GM23338 (cell line): Measurements from ENCODE around the gene XAB2. TPM values are rescaled to one million over a fixed set of nuclear protein-coding genes. Genes with fewer than 3 reads are reported as not detected.

Source experiments
- ATAC-seq: fragments of 200-7000 bp; cut with Tn5 transposase; 3 replicates; pipeline ENCODE4 v1.9.1; 2020
- DNase-seq: peaks from one replicate; pipeline ENCODE4 v3.0.0-alpha.2; 2015; ENCODE audit warnings: low spot score
- H2AFZ ChIP-seq: fragments of 200-600 bp; sonication (generic); 2 replicates; pipeline ENCODE4 v1.8.0; 2016; ENCODE audit warnings: antibody characterized with exemption, mild to moderate bottlenecking, moderate library complexity
- H3F3A ChIP-seq: fragments of 200-600 bp; sonication (generic); replicated peaks from 2 replicates; pipeline ENCODE4 v1.8.0; 2017; ENCODE audit warnings: antibody characterized with exemption, mixed run types, low read depth
- H3K27ac ChIP-seq: fragments of 200-600 bp; sonication (generic); 2 replicates; pipeline ENCODE4 v1.6.1; 2016; ENCODE audit warnings: low read depth
- H3K27me3 ChIP-seq: fragments of 200-600 bp; sonication (generic); 2 replicates; pipeline ENCODE4 v1.8.0; 2016; ENCODE audit warnings: mild to moderate bottlenecking, mixed run types, moderate library complexity; ENCODE audit not compliant: insufficient read depth
- H3K36me3 ChIP-seq: fragments of 200-600 bp; sonication (generic); 2 replicates; pipeline ENCODE4 v1.8.0; 2016; ENCODE audit warnings: mild to moderate bottlenecking; ENCODE audit not compliant: insufficient read depth
- H3K4me1 ChIP-seq: fragments of 200-600 bp; sonication (generic); 2 replicates; pipeline ENCODE4 v1.8.0; 2016; ENCODE audit warnings: mild to moderate bottlenecking, moderate library complexity; ENCODE audit not compliant: insufficient read depth
- H3K4me2 ChIP-seq: fragments of 200-600 bp; sonication (generic); 2 replicates; pipeline ENCODE4 v1.7.1; 2017; ENCODE audit warnings: mixed run types
- H3K4me3 ChIP-seq: fragments of 200-600 bp; sonication (generic); 2 replicates; pipeline ENCODE4 v1.6.1; 2016; ENCODE audit warnings: mixed run types
- H3K79me2 ChIP-seq: fragments of 200-600 bp; sonication (generic); replicated peaks from 2 replicates; pipeline ENCODE4 v1.8.0; 2017; ENCODE audit warnings: mild to moderate bottlenecking; ENCODE audit not compliant: insufficient read depth
- H3K9me2 ChIP-seq: fragments of 200-600 bp; sonication (generic); 2 replicates; pipeline ENCODE4 v1.8.0; 2017; ENCODE audit not compliant: insufficient read depth
- H4K20me1 ChIP-seq: fragments of 200-600 bp; sonication (generic); replicated peaks from 2 replicates; pipeline ENCODE4 v1.8.0; 2017; ENCODE audit warnings: mild to moderate bottlenecking; ENCODE audit not compliant: insufficient read depth
- H3K27ac Mint-ChIP-seq: 2 replicates; pipeline ENCODE4 v1.8.0; 2020; ENCODE audit warnings: inconsistent platforms, mild to moderate bottlenecking, moderate library complexity, mixed read lengths
- H3K27me3 Mint-ChIP-seq: 3 replicates; pipeline ENCODE4 v1.8.0; 2022; ENCODE audit warnings: low read depth, mild to moderate bottlenecking, moderate library complexity, mixed read lengths, inconsistent platforms; ENCODE audit not compliant: insufficient read depth, poor library complexity
- H3K36me3 Mint-ChIP-seq: 3 replicates; pipeline ENCODE4 v1.8.0; 2021; ENCODE audit warnings: low read depth, mild to moderate bottlenecking, inconsistent platforms, moderate library complexity, mixed read lengths
- H3K4me1 Mint-ChIP-seq: 3 replicates; pipeline ENCODE4 v1.8.0; 2020; ENCODE audit warnings: mild to moderate bottlenecking, inconsistent platforms, mixed read lengths
- H3K4me3 Mint-ChIP-seq: 3 replicates; pipeline ENCODE4 v1.8.0; 2021; ENCODE audit warnings: moderate library complexity, mild to moderate bottlenecking, inconsistent platforms, mixed read lengths
- H3K9me3 Mint-ChIP-seq: 3 replicates; pipeline ENCODE4 v1.8.0; 2020; ENCODE audit warnings: moderate library complexity, mild to moderate bottlenecking, inconsistent platforms, mixed read lengths
- CREB1 ChIP-seq: fragments of 250-450 bp; sonication (Bioruptor Pico); IDR thresholded peaks from 2 replicates; pipeline ENCODE4 v1.5.0; 2020; ENCODE audit warnings: low read depth, mild to moderate bottlenecking, moderate library complexity
- EZH2 ChIP-seq: fragments of 200-600 bp; sonication (generic); IDR thresholded peaks from one replicate; pipeline ENCODE4 v1.8.0; 2017; ENCODE audit warnings: antibody characterized with exemption, mild to moderate bottlenecking, low read depth; ENCODE audit not compliant: unreplicated experiment
- EZH2phosphoT487 ChIP-seq: fragments of 200-600 bp; sonication (generic); IDR thresholded peaks from one replicate; pipeline ENCODE4 v1.8.1; 2018; ENCODE audit warnings: antibody characterized with exemption; ENCODE audit not compliant: unreplicated experiment
- JUNB ChIP-seq: IDR thresholded peaks from one replicate; pipeline ENCODE4 v1.6.1; 2016; ENCODE audit warnings: antibody characterized with exemption; ENCODE audit not compliant: unreplicated experiment
- NANOG ChIP-seq: IDR thresholded peaks from 2 replicates; pipeline ENCODE4 v1.6.1; 2016; ENCODE audit warnings: antibody characterized with exemption, borderline replicate concordance
- POLR2AphosphoS5 ChIP-seq: IDR thresholded peaks from 2 replicates; pipeline ENCODE4 v1.6.1; 2016; ENCODE audit warnings: antibody characterized with exemption, low read depth
- REST ChIP-seq: IDR thresholded peaks from one replicate; pipeline ENCODE4 v1.6.1; 2018; ENCODE audit warnings: antibody characterized with exemption; ENCODE audit not compliant: unreplicated experiment
- ZNF114 ChIP-seq: fragments of 250-450 bp; sonication (Bioruptor Pico); IDR thresholded peaks from 2 replicates; pipeline ENCODE4 v1.5.0; 2020; ENCODE audit warnings: mild to moderate bottlenecking, moderate library complexity
- ZNF331 ChIP-seq: fragments of 250-450 bp; sonication (Bioruptor Pico); IDR thresholded peaks from 2 replicates; pipeline ENCODE4 v1.5.0; 2020; ENCODE audit warnings: low read depth, mild to moderate bottlenecking, moderate library complexity
- polyA plus RNA-seq: library from polyadenylated mRNA; unstranded; fragments of >200 nt; fragmentation: Nextera tagmentation; extraction: Ambion mirVana; gene quantifications from 2 replicates; pipeline ENCODE4 v1.2.1, GENCODE V29; 2016
- total RNA-seq: library from RNA; depleted of rRNA; stranded (reverse); fragments of >200 nt; shearing (Covaris generic); gene quantifications from 2 replicates; pipeline ENCODE4 v1.2.3, GENCODE V29; 2014
- TF ChIP-seq, protein P1 (sequence below), 2 experiments: fragments of 200-600 bp in 1 of 2; sonication (generic) in 1 of 2; conservative IDR thresholded peaks; 2 replicates each; pipeline versions ENCODE4 v1.5.1 to v1.6.1; 2016 to 2017; ENCODE audit warnings: antibody characterized with exemption in 2 of 2, low read depth in 2 of 2, mild to moderate bottlenecking in 2 of 2, moderate library complexity in 1 of 2

The XAB2 gene
- total and polyA plus RNA-seq, 2 experiments from 2014 or later = 18.4 to 69.0 TPM

GRCh38 chr19:7674010-7675005 is 45.0 kb upstream of the XAB2 start:
- H2AFZ ChIP-seq = peak overlapping the region; percentile 21; the same call in 1 of the 2 replicates
- H3K4me3 Mint-ChIP-seq = no peak overlapping the region; the same call in 2 of the 3 replicates
- DNase-seq = peak; percentile 87
- H3K4me3 ChIP-seq = no peak overlapping the region; the same call in 1 of the 2 replicates
- no peaks in the 10 kb centered on the region for H3K36me3 Mint-ChIP-seq
- no peaks in the 10 kb centered on the region for H4K20me1 ChIP-seq
- peak; percentile 86 for ATAC-seq
- H3K4me1 Mint-ChIP-seq = peaks cover 7% of the 10 kb centered on the region; the same call in 2 of the 3 replicates
- no peaks in the 10 kb centered on the region for H3K79me2 ChIP-seq
- no peak overlapping the region for H3K27ac ChIP-seq
- H3K4me1 ChIP-seq = no peaks in the 10 kb centered on the region; the same call in 1 of the 2 replicates
- H3K27ac Mint-ChIP-seq = no peak overlapping the region
- no peak for TF ChIP-seq CREB1
- peaks cover 35% of the 10 kb centered on the region for H3K27me3 ChIP-seq
- no peaks in the 10 kb centered on the region for H3K36me3 ChIP-seq
- H3K27me3 Mint-ChIP-seq = peaks cover 38% of the 10 kb centered on the region
- H3F3A ChIP-seq = no peaks in the 10 kb centered on the region
- no peaks in the 10 kb centered on the region for H3K9me2 ChIP-seq
- H3K9me3 Mint-ChIP-seq = peaks cover 6% of the 10 kb centered on the region
- H3K4me2 ChIP-seq = no peak overlapping the region

DNA sequence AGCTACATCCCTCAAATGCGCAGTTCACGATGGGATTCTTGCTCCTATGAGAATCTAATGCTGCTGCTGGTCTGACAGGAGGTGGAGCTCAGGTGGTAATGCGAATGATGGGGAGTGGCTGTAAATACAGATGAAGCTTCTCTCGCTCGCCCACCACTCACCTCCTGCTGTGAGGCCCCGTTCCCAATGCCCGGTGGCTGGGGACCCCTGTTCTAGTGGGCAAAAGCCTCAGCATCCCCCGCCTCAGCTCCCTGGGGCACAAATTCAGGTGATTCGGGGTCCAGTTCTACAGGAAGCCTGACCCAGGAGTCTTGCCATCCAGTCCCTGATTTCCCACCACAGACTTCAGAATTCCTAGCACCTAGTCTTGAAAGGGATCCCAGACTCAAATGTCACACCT is 43.2 kb upstream of the XAB2 start:
- H3K27ac Mint-ChIP-seq = no peak overlapping the region
- Histone ChIP-seq H3K27me3 (peaks cover 51% of the 10 kb centered on the region), H3K79me2 (no peaks in the 10 kb centered on the region), H3F3A (no peaks in the 10 kb centered on the region), H3K4me2 (no peak overlapping the region), H3K27ac (no peak overlapping the region), H3K4me1 (no peaks in the 10 kb centered on the region; the same call in 1 of the 2 replicates), H4K20me1 (no peaks in the 10 kb centered on the region), H2AFZ (no peak overlapping the region), H3K36me3 (no peaks in the 10 kb centered on the region), H3K4me3 (no peak overlapping the region), H3K9me2 (no peaks in the 10 kb centered on the region)
- no peaks in the 10 kb centered on the region for H3K36me3 Mint-ChIP-seq
- no peak overlapping the region for H3K4me3 Mint-ChIP-seq
- no peak for DNase-seq
- H3K4me1 Mint-ChIP-seq = peaks cover 8% of the 10 kb centered on the region; the same call in 2 of the 3 replicates
- peaks cover 38% of the 10 kb centered on the region for H3K27me3 Mint-ChIP-seq
- ATAC-seq = no peak
- H3K9me3 Mint-ChIP-seq = peaks cover 6% of the 10 kb centered on the region
- TF ChIP-seq, protein P1, sequence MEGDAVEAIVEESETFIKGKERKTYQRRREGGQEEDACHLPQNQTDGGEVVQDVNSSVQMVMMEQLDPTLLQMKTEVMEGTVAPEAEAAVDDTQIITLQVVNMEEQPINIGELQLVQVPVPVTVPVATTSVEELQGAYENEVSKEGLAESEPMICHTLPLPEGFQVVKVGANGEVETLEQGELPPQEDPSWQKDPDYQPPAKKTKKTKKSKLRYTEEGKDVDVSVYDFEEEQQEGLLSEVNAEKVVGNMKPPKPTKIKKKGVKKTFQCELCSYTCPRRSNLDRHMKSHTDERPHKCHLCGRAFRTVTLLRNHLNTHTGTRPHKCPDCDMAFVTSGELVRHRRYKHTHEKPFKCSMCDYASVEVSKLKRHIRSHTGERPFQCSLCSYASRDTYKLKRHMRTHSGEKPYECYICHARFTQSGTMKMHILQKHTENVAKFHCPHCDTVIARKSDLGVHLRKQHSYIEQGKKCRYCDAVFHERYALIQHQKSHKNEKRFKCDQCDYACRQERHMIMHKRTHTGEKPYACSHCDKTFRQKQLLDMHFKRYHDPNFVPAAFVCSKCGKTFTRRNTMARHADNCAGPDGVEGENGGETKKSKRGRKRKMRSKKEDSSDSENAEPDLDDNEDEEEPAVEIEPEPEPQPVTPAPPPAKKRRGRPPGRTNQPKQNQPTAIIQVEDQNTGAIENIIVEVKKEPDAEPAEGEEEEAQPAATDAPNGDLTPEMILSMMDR (conservative IDR thresholded peaks at IDR 0.05; ENCODE audit: low read depth in 2 of 2) = no peak
- no peak for TF ChIP-seq EZH2phosphoT487
- no peak for TF ChIP-seq JUNB
- TF ChIP-seq ZNF114 (CRISPR knock-in tag) = no peak
- TF ChIP-seq ZNF331 (CRISPR knock-in tag) = no peak
- no peak for TF ChIP-seq CREB1
- TF ChIP-seq EZH2 = no peak
- TF ChIP-seq NANOG = no peak
- no peak for TF ChIP-seq POLR2AphosphoS5
- TF ChIP-seq REST = no peak
